Measurements from ENCODE around the gene EYA2. TPM values are rescaled to one million over a fixed set of nuclear protein-coding genes. Genes with fewer than 3 reads are reported as not detected.

EYA2 gene
- total and polyA plus RNA-seq, 2 of the 4 experiments (the other 2 are of a cell fraction): 2.3 to 5.4 TPM

DNA sequence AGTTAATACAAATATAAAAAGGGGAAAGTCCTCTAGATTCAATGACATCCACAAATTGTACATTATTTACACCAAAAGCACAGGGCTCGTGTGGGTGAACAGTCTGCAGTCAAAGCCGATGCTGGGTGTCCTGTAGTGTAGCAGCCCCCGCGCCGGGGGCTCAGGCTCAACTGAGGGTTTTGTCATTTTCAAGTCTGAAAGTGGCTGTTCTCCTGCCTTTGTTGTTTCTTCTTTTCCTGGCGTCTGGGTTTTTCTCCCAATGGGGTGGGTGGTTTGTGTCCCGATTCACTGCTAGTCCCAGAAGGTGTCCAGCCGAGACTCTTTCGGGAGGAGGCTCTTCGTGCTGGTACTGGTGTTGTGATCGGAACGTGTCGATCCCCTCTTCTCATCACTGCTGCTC, 315.8 kb downstream of the EYA2 start:
- Histone ChIP-seq H3K23ac (ENCODE audit: low read depth, low read length) (no peak overlapping the region), H2BK15ac (ENCODE audit: low read depth, low read length) (no peak overlapping the region), H3K36me3 (ENCODE audit: control insufficient read depth, insufficient read depth, low read length) (peaks cover 50% of the 10 kb centered on the region), H3K4me3 (ENCODE audit: insufficient read depth, low read depth, low read length) (no peak overlapping the region), H3K4me2 (ENCODE audit: low read depth, low read length) (no peak overlapping the region), H3K4me1 (ENCODE audit: control insufficient read depth, insufficient read depth, low read length) (no peaks in the 10 kb centered on the region), H4K5ac (ENCODE audit: low read depth, low read length) (no peak overlapping the region), H3K79me1 (ENCODE audit: low read depth in 1 of 2, low read length in 2 of 2) (peaks cover 22 to 54% of the 10 kb centered on the region in 2 experiments; a peak in 3 of 4 replicates), H2AK5ac (ENCODE audit: low read depth, low read length) (no peak overlapping the region), H2AK9ac (replicated peaks; ENCODE audit: low read depth, low read length, poor library complexity) (no peak overlapping the region), H2BK5ac (ENCODE audit: low read depth, low read length, poor library complexity, severe bottlenecking) (no peak overlapping the region), H3K14ac (replicated peaks; ENCODE audit: low read depth, low read length) (no peak overlapping the region), H4K20me1 (ENCODE audit: insufficient read depth, low read length) (no peaks in the 10 kb centered on the region; the same call in none of the 2 replicates), H3K56ac (ENCODE audit: extremely low read depth, insufficient read depth, low read length) (no peak overlapping the region), H3K9me3 (ENCODE audit: control insufficient read depth, insufficient read depth, low read length) (no peaks in the 10 kb centered on the region), H2AFZ (replicated peaks; ENCODE audit: low read length, poor library complexity) (no peak overlapping the region), H3K27me3 (ENCODE audit: control insufficient read depth, insufficient read depth, low read length) (no peaks in the 10 kb centered on the region), H3K9me1 (ENCODE audit: insufficient read depth, low read length) (peaks cover 20% of the 10 kb centered on the region; the same call in 1 of the 2 replicates), H2BK120ac (ENCODE audit: low read depth, low read length) (no peak overlapping the region), H3K27ac (ENCODE audit: insufficient read depth, low read length) (no peak overlapping the region), H3K4ac (ENCODE audit: low read depth, low read length) (no peak overlapping the region), H4K91ac (ENCODE audit: insufficient read depth, low read depth, low read length) (no peak overlapping the region), H3K9ac (ENCODE audit: low read depth, low read length) (no peak overlapping the region), H2BK20ac (ENCODE audit: low read depth, low read length) (no peak overlapping the region), H4K8ac (ENCODE audit: low read depth in 2 of 2, low read length in 2 of 2) (no peak overlapping the region), H3K18ac (ENCODE audit: low read depth, low read length) (no peak overlapping the region)
- POLR2A ChIA-PET (ENCODE audit: unreplicated experiment): no interaction called here
- CTCF ChIA-PET: no interaction called here
- WGBS, 2 experiments (ENCODE audit: extremely low coverage in 2 of 2, insufficient read length in 1 of 2): no CpG with 5 or more reads among the region's 13 CpGs
- dilution Hi-C loops (cut with HindIII; ENCODE audit: low sequenced_read_pairs, unreplicated experiment) (no loop called here), intact Hi-C loops (cut with micrococcal nuclease) (no loop called here), in situ Hi-C loops (cut with MboI; ENCODE audit: low sequenced_read_pairs) (no loop called here)
- TF ChIP-seq RAD21 (IDR thresholded peaks at IDR 0.05; ENCODE audit: low read length) (no peak), CEBPB (IDR thresholded peaks at IDR 0.05; ENCODE audit: low read depth, low read length) (no peak), SMC3 (IDR thresholded peaks at IDR 0.05; ENCODE audit: low read depth, low read length) (no peak), MAZ (IDR thresholded peaks at IDR 0.05; ENCODE audit: borderline replicate concordance, low read depth, low read length) (no peak), ELK1 (IDR thresholded peaks at IDR 0.05; ENCODE audit: borderline replicate concordance, low read depth, low read length) (no peak), FOS (IDR thresholded peaks at IDR 0.05; ENCODE audit: low read depth, low read length) (no peak), BHLHE40 (IDR thresholded peaks at IDR 0.05; ENCODE audit: low read depth, low read length) (no peak), POLR2A (IDR thresholded peaks at IDR 0.05; ENCODE audit: low read depth, low read length) (no peak)
- TF ChIP-seq, protein P1, sequence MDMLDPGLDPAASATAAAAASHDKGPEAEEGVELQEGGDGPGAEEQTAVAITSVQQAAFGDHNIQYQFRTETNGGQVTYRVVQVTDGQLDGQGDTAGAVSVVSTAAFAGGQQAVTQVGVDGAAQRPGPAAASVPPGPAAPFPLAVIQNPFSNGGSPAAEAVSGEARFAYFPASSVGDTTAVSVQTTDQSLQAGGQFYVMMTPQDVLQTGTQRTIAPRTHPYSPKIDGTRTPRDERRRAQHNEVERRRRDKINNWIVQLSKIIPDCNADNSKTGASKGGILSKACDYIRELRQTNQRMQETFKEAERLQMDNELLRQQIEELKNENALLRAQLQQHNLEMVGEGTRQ (IDR thresholded peaks at IDR 0.05; ENCODE audit: low read depth, low read length): no peak
- TF ChIP-seq, protein P2, sequence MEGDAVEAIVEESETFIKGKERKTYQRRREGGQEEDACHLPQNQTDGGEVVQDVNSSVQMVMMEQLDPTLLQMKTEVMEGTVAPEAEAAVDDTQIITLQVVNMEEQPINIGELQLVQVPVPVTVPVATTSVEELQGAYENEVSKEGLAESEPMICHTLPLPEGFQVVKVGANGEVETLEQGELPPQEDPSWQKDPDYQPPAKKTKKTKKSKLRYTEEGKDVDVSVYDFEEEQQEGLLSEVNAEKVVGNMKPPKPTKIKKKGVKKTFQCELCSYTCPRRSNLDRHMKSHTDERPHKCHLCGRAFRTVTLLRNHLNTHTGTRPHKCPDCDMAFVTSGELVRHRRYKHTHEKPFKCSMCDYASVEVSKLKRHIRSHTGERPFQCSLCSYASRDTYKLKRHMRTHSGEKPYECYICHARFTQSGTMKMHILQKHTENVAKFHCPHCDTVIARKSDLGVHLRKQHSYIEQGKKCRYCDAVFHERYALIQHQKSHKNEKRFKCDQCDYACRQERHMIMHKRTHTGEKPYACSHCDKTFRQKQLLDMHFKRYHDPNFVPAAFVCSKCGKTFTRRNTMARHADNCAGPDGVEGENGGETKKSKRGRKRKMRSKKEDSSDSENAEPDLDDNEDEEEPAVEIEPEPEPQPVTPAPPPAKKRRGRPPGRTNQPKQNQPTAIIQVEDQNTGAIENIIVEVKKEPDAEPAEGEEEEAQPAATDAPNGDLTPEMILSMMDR (conservative IDR thresholded peaks at IDR 0.05; ENCODE audit: low read depth, low read length): no peak
- no TSS peak for BruUV-seq (replicated peaks)
- ATAC-seq (ENCODE audit: low read depth) (no peak), DNase-seq (no peak)

Data from IMR-90 (cell line).